HTERT RPE-1 (cell line): ENCODE data around the gene MNX1.

Source experiments
- in situ Hi-C: fragments of 300-500 bp; cut with MboI; formaldehyde crosslinking; loops from 4 replicates; pipeline ENCODE4 v1.14.3; 2020; ENCODE audit warnings: low sequenced_read_pairs

MNX1 gene

GRCh38 chr7:157033483-157034473 is 23.3 kb upstream of the MNX1 start:
- in situ Hi-C loops, result no loop called here

- in situ Hi-C loops, result no loop called here
Measured at GRCh38 chr7:157032644-157033482, 22.4 kb upstream of the MNX1 start.

GRCh38 chr7:157032128-157032527 is 21.7 kb upstream of the MNX1 start:
- in situ Hi-C loops, result no loop called here

- in situ Hi-C loops, result no loop called here
Measured at GRCh38 chr7:157028199-157028903, 17.9 kb upstream of the MNX1 start.

- in situ Hi-C loops, result no loop called here
Measured at GRCh38 chr7:157027568-157028198, 17.2 kb upstream of the MNX1 start.

GRCh38 chr7:157024716-157025115 is 14.3 kb upstream of the MNX1 start:
- in situ Hi-C loops, result no loop called here

- in situ Hi-C loops, result no loop called here
Measured at GRCh38 chr7:157023589-157023905, 13.1 kb upstream of the MNX1 start.

- in situ Hi-C loops, result no loop called here
Measured at GRCh38 chr7:157022681-157023588, 12.5 kb upstream of the MNX1 start.

GRCh38 chr7:157021871-157022680 is 11.6 kb upstream of the MNX1 start:
- in situ Hi-C loops, result no loop called here

- in situ Hi-C loops, result no loop called here
Measured at GRCh38 chr7:157021071-157021870, 10.8 kb upstream of the MNX1 start.

GRCh38 chr7:157020514-157021070 is 10.1 kb upstream of the MNX1 start:
- in situ Hi-C loops, result no loop called here

GRCh38 chr7:157019718-157020451 is 9.4 kb upstream of the MNX1 start:
- in situ Hi-C loops, result no loop called here

- in situ Hi-C loops, result no loop called here
Measured at GRCh38 chr7:157018997-157019608, 8.6 kb upstream of the MNX1 start.

- in situ Hi-C loops, result no loop called here
Measured at GRCh38 chr7:157018328-157018996, 8.0 kb upstream of the MNX1 start.

GRCh38 chr7:157017603-157018327 is 7.3 kb upstream of the MNX1 start:
- in situ Hi-C loops, result no loop called here
